Adrenal gland (tissue), 5 donors: ENCODE results near the gene RPLP2.

Experiments
- POLR2A ChIP-seq, 2 donors: fragments of 450-650 bp; IDR thresholded peaks; one replicate each; pipeline ENCODE4 v1.6.1; 2017; ENCODE audit warnings: antibody characterized with exemption in 2 of 2, mild to moderate bottlenecking in 2 of 2, moderate library complexity in 1 of 2
- TF ChIP-seq, protein P1 (sequence below), 6 experiments: fragments of 450-650 bp in 4 of 6; fragments of 200-600 bp in 2 of 6; sonication (generic) in 1 of 6; IDR thresholded peaks; 1 replicate in 5 of 6; 2 replicates in 1 of 6; pipeline versions ENCODE4 v1.5.1 to v1.8.0; 2016 to 2021; ENCODE audit warnings: antibody characterized with exemption in 6 of 6, mild to moderate bottlenecking in 2 of 6, moderate library complexity in 1 of 6
- donor health status: DM: no; HTN: no; CAD: no.

DNA sequence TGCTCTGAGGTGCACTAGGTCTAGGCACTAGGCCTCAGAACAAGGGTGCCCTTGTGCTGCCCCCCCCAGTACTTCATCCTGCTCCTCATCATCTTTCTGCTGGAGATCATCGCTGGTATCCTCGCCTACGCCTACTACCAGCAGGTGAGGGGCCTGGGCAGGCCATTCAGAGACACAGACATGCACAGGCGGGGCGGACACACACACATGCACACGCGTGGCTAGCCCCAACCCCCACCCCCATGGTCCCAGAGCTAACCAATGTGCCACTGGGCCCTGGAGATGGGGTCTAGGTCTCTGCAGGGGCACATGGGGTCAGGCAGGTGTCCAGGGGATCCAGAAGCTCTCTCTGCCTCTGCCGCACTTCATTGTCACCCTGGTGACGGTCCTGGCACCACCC, 26.9 kb downstream of the RPLP2 start:
- TF ChIP-seq, protein P1, sequence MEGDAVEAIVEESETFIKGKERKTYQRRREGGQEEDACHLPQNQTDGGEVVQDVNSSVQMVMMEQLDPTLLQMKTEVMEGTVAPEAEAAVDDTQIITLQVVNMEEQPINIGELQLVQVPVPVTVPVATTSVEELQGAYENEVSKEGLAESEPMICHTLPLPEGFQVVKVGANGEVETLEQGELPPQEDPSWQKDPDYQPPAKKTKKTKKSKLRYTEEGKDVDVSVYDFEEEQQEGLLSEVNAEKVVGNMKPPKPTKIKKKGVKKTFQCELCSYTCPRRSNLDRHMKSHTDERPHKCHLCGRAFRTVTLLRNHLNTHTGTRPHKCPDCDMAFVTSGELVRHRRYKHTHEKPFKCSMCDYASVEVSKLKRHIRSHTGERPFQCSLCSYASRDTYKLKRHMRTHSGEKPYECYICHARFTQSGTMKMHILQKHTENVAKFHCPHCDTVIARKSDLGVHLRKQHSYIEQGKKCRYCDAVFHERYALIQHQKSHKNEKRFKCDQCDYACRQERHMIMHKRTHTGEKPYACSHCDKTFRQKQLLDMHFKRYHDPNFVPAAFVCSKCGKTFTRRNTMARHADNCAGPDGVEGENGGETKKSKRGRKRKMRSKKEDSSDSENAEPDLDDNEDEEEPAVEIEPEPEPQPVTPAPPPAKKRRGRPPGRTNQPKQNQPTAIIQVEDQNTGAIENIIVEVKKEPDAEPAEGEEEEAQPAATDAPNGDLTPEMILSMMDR (IDR thresholded peaks at IDR 0.05), result no peak
- TF ChIP-seq POLR2A (IDR thresholded peaks at IDR 0.05), result no peak
